HG03460 (cell line): Measurements from ENCODE around the gene IRF2.
"Not testable (repeated sequence)": the region's sequence is repeated elsewhere in the genome, so short reads cannot be mapped to it uniquely, and the experiment has no call there.

ENCODE experiments used
- ATAC-seq: cut with Tn5 transposase; IDR thresholded peaks from one replicate; pipeline ENCODE4 v1.9.1; 2021; ENCODE audit not compliant: unreplicated experiment

The IRF2 gene

DNA sequence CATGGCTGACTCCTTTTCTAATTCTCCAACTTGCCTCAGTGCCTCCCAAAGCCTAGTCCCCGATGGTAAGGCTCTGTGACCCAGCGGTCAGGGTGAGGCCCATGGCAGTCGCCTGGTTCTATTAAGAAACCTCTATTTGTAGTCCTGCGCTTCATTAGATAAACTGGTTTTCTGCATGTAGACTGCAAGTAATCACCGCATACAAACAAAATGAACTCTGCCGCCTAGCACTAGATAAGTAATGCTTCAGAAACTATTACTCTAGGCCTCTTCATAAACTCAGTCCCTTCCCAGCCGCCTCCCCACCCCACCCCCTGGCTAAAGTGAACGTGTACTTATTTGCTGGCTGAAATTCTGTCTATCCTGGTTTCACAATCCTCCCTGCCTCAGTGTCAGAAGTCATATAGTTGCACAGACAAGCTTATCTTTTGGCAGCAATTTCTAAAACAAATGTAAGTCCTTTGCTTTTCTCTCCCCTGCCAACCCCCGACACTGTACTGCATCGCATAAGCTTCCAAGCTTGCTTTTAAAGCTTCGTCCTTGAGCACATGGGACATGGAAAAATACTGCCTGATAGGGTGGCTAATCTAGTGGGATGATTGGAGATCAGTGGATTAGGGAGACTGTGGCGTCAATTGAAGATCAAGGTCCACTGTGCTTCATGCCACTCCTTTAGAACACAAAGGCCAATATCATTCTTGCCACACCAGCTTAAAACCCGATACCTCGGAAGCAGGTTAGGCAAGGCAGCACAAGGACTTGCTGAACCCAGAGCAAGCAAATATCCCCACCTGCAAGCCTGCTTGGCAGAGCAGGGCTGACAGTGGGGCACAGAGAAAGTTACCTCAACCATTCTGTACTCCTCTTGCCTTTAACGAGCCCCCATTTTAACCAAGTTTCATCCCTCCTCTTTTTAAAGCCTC lies 125.8 kb downstream of the IRF2 start:
- no peak for ATAC-seq

DNA sequence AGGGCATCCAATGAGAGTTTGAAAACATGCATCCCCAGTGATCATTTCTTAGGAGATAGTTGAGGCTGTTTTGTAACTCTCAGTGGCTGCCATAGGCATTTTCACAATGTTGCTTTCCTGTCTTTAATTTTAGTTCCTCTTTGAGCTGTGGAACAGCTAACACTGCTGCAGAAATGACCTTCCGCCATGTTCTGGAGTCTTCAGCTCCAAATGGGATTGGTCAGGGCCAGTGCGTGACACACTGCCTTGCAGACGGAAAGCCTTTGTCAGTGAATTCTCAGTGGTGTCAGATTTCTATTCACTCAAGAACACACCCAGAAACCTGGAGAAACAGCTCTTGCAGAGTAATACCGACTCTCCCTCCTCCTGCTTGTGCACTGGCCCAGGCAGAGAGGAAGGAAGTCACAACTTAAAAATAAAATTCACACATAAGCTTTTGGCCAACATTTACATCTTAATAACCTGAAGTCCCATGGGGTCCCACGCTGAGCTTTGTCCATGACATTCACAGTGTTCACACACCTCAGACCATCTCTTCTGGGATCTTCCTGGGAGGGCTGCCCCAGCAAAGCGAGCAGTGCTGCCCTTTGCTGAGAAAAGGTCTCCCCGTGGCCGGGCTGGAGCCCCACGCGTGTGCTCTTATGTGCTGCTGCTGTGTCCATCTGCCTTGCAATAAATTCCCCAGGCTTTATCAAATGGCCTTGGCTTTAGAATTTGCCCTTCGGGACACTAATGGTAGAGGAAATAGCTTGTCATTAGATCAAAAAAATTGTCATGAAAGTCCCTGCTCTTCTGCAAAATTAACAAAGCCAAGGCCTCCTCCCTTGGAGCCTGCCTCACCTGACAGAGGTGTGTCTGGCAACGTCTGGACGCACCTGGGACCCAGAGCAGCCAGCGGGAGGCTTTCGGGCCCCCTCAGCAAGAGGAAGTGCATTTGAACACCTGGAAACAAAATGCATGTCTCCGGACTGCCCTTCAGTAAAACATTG lies 126.8 kb downstream of the IRF2 start:
- ATAC-seq: peak; percentile 69

DNA sequence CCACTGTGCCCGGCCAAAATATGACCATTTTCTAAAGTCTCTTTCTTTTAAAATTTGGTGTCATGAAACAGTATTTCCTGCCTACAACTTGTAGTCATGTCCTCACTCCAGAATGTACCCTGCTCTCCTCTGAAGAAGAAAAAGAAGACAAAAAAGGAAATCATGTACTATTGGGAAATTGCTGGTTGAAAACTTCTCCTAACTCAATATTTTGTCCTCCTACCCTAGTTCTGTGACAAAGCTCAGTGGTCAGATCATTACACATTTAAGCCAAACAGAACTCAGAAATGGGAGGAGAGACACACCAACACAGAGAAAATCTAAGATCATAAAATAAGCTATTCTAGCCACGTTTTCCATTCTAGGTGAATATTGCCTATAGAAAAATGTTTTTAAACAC lies 127.7 kb downstream of the IRF2 start:
- no peak for ATAC-seq

DNA sequence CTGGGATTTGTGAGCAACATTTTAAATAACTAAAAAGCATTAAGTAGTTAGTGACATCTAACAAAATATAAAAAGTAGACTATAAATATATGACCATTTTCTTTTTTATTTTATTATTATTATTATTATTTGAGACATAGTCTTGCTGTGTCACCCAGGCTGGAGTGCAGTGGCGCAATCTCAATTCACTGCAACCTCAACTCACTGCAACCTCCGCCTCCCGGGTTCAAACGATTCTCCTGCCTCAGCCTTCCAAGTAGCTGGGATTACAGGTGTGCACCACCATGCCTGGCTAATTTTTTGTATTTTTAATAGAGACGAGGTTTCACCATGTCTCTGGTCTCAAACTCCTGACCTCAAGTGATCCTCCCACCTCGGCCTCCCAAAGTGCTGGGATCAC lies 128.1 kb downstream of the IRF2 start:
- not testable (repeated sequence) for ATAC-seq

DNA sequence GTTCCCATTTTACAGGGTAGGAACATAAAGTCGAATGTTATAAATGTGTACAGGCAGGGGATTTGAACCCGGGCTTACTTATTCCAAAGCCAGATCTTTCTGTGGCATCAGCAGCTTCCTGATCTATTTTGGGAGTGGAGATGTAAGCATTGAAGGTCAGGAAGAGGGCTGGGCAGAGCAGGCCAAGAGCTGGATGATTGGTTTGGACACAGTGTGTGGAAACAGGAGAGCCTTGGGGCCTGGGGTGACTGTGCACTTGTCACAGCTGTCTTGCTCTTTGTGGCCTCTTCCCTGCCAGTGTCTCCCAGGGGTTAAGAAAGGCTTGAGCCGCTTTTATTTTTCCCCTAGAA lies 128.8 kb downstream of the IRF2 start:
- ATAC-seq: no peak

DNA sequence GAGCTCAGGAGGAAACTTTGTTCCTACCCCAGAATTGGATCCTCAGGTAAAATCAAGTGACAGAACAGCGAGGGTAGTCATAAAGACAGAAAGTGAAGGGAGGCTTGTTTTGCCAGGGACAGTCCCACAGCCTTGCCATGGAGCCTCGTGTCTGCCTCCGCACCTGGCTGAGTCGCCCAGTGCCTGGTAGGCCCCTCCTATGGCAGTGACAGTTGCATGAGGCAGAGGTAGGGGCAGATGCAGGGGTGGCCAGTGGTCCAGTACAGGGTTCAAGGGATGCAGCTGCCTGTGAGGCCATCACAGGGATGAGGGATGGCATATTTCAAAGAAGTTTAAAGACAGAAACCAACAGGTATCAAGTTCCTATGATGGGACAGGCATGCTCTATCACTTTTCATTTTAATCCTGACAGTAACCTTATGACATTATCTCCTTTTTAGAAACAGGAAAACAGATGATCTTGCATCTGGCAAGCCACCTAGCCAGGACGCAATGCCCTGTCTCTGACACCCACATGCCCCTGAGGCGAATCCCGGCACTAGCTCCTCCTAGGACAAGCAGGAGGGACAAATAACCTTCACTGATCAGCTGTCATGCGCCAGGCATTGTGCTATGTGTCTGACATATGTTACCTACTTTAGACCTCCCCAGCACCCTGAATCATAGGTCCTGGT lies 129.3 kb downstream of the IRF2 start:
- no peak for ATAC-seq

DNA sequence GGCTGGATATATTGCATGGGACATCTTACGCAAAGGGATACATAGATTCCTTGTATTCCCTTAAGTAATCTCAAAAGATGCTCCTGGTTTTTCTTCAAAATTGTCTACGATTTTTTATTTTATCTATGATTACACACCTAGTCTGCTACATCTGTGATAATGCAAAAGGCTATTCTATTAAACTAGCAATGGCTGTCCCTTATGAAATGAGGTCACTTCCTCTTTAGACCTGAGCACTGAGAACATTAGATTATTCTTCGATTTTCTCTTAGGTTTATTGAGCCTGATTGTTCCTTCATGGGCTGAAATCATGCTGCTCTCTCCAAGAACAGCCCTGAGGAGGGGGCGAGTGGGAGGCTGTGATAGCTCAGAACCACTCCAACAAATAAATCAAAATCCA lies 129.9 kb downstream of the IRF2 start:
- no peak for ATAC-seq

DNA sequence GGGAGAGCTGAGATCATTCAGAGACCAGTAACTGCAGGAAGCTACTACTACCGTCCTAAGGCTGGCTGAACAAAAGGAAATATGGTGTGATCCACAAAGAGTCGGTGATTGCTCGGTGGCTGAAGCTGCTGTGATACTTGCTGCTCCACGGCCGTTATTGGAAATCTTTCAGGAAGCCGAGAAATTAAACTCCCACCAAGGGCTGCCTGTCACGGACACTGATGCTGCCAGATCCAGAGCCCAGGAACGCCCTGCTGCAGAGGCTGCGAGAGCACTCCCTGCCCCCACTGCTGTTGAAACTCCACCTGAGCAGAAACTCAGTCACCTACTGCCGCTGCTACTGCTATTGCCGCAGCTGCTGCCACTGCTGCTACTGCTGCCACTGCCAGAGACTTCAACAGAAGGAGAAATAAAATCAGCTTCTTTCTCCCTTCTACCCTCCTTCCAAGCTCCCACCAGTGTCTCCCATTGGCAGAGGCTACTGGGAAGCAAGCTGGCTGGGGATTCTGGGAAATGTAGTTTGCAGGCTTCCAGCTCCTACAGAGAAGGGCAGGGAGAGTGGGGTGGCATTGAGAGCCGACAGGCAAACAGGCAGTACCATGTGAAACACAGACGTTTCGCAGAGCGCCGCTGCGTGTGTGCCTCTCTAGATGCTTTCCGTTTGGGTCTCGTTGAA lies 130.7 kb downstream of the IRF2 start:
- ATAC-seq: peak; percentile 43

DNA sequence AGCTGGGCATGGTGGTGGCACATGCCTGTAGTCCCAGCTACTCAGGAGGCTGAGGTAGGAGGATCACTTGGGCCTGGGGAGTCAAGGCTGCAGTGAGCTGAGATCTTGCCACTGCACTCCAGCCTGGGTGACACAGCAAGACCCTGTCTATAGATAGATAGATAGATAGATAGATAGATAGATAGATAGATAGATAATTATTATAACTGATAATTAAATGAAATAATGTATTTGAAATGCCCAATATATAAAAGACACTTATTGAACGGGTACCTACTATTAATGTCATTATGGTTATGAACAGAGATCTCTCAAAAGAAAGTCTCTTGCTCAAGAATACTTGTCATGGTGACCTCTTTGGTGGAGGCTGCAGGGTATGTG lies 131.5 kb downstream of the IRF2 start:
- ATAC-seq: not testable (repeated sequence)

DNA sequence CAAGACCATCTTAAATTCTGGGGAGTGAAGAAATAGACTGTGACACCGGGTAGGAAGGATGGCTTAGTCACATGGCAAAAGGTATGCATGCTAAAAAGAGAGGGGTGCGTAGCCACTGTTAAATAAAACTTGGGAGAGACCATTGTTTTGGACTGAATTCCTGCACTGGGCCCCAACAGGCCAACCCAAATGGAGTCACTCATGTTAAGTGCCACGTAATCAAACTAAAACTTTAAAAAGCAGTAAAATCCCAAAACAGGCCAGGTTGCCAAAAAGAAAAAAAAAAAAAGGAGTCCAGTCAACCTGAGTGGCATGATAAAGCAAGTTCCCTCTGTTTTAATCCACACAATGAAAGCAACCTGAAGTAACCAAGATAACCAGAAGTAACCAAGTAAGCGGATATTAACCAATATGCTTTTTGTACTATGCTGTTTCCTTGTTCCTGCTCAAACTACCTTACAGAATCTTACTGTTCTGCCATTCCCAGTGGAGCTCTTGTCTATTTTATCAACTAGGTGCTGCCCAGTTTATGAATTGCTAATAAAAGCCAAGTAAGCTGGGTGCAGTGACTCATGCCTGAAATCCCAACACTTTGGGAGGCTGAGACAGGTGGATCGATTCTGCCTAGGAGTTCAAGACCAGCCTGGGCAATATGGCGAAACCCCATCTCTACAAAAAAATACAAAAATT lies 132.0 kb downstream of the IRF2 start:
- ATAC-seq: no peak

DNA sequence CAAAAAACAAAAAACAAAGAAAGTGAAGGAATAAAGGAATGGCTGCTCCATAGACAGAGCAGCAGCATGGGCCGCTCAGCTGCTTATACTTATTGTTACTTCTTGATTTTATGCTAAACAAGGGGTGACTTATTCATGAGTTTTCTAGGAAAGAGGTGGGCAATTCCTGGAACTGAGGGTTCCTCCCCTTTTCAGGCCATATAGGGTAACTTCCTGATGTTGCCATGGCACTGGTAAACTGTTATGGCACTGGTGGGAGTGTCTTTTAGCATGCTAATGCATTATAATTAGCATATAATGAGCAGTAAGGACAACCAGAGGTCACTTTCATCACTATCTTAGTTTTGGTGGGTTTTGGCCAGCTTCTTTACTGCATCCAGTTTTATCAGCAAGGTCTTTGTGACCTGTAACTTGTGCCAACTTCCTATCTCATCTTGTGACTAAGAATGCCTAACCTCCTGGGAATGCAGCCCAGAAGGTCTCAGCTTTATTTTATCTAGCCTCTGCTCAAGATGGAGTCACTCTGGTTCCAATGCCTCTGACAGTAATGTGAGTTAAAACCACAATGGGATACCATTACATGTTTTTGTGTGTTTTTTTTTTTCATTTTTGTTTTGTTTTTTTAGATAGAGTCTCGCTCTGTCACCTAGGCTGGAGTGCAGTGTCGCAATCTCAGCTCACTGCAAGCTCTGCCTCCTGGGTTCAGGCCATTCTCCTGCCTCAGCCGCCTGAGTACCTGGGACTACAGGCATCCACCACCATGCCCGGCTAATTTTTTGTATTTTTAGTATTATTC lies 134.8 kb downstream of the IRF2 start:
- not testable (repeated sequence) for ATAC-seq

DNA sequence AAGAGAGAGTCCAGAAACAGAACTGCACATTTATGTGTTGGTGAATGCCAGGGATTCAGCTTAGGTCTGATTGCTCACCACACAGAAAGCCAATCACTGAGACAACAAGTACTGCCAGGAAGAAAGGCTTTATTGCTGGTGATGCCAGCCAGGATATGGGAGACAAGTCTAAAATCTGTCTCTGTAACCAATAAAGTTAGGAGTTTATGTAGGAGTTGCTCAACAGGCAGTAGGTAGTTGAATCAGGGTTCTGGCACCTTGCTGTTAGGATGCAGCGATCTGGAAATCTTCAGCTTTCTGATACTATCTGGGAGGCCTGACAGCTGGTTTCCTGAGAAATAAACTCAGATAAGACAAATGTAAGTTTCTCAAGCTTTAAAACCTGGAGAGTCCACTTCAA lies 136.4 kb downstream of the IRF2 start:
- no peak for ATAC-seq
